Lung (tissue), 12 donors: Measurements from ENCODE around the gene PACRG. TPM values are rescaled to one million over a fixed set of nuclear protein-coding genes. Genes with fewer than 3 reads are reported as not detected.

Experiments
- ATAC-seq: fragments of 200-7000 bp; cut with Tn5 transposase; one replicate; pipeline ENCODE4 v1.9.1; 2020; ENCODE audit warnings: moderate number of reproducible peaks; ENCODE audit not compliant: insufficient read depth, low FRiP score
- DNase-seq, 3 donors: peaks; one replicate each; pipeline ENCODE4 v3.0.0-alpha.2; 2013 to 2017
- H3K27ac ChIP-seq, 2 donors: one replicate each; pipeline ENCODE4 v1.5.1; 2013; ENCODE audit warnings: mild to moderate bottlenecking in 2 of 2, moderate library complexity in 2 of 2, control low read depth in 1 of 2, inconsistent platforms in 1 of 2, low read depth in 1 of 2, low read length in 1 of 2
- H3K27me3 ChIP-seq, 3 donors: one replicate each; pipeline ENCODE4 v1.5.1; 2013; ENCODE audit warnings: low read length in 2 of 3; ENCODE audit not compliant: control insufficient read depth in 3 of 3, insufficient read depth in 3 of 3
- H3K36me3 ChIP-seq, 4 donors: one replicate each; pipeline ENCODE4 v1.5.1; 2013; ENCODE audit warnings: low read length in 4 of 4, mild to moderate bottlenecking in 1 of 4, moderate library complexity in 1 of 4; ENCODE audit not compliant: control insufficient read depth in 4 of 4, insufficient read depth in 4 of 4
- H3K4me1 ChIP-seq, 5 donors: one replicate each; pipeline ENCODE4 v1.5.1; 2013; ENCODE audit warnings: low read length in 5 of 5, mild to moderate bottlenecking in 2 of 5, moderate library complexity in 1 of 5; ENCODE audit not compliant: control insufficient read depth in 5 of 5, insufficient read depth in 5 of 5
- H3K4me3 ChIP-seq: one replicate; pipeline ENCODE4 v1.5.1; 2013; ENCODE audit warnings: mild to moderate bottlenecking, control low read depth, moderate library complexity
- H3K9ac ChIP-seq, 2 donors: one replicate each; pipeline ENCODE4 v1.5.1; 2013; ENCODE audit warnings: low read length in 2 of 2, control low read depth in 1 of 2; ENCODE audit not compliant: insufficient read depth in 1 of 2
- H3K9me3 ChIP-seq, 4 donors: one replicate each; pipeline ENCODE4 v1.5.1; 2013; ENCODE audit warnings: low read length in 3 of 4, mild to moderate bottlenecking in 1 of 4, moderate library complexity in 1 of 4; ENCODE audit not compliant: control insufficient read depth in 4 of 4, insufficient read depth in 3 of 4
- WGBS, 2 donors: extraction: QIAGEN DNeasy Blood & Tissue Kit; methylation state at CpG; one replicate each; pipeline ENCODE4 v1.1.7; 2013; 5-methylcytosine and 5-hydroxymethylcytosine counted together
- polyA plus RNA-seq, 2 donors: library from polyadenylated mRNA; stranded (reverse); fragments of 200-250 nt; gene quantifications; one replicate each; pipeline ENCODE4 v1.2.1, GENCODE V29; 2013
- total RNA-seq, 2 donors: library from RNA; depleted of rRNA in 1 of 2; stranded (reverse); fragments of >200 nt in 1 of 2; gene quantifications; one replicate each; pipeline ENCODE4 v1.2.1, GENCODE V29; 2014 to 2021
- TF ChIP-seq, protein P1 (sequence below): IDR thresholded peaks from 2 replicates; pipeline ENCODE4 v1.5.1; 2012; ENCODE audit warnings: mild to moderate bottlenecking; ENCODE audit errors: control extremely low read depth, extremely low read depth
- donor health status: control.
- donor health status: control.
- donor health status: Bipolar disorder and iron deficiency.
- donor health status: healthy.
- donor health status: DM: yes; HTN: yes; CAD: no.

Gene PACRG
- total and polyA plus RNA-seq, 4 donors, result 3.8 to 26.6 (median 7.4) TPM

GRCh38 chr6:162684961-162685360 lies 42.8 kb upstream of the PACRG start:
- H3K36me3 ChIP-seq, result no peaks in the 10 kb centered on the region
- peaks cover 0 to 17% (median 0%) of the 10 kb centered on the region in 5 donors for H3K4me1 ChIP-seq
- H3K4me3 ChIP-seq, result no peak overlapping the region
- no peak overlapping the region for H3K9ac ChIP-seq
- no peak for ATAC-seq
- 82 to 87% methylated on average over 3 of the region's 3 CpGs for WGBS, 2 donors
- no peak overlapping the region for H3K27ac ChIP-seq
- H3K27me3 ChIP-seq, result no peaks in the 10 kb centered on the region
- no peaks in the 10 kb centered on the region for H3K9me3 ChIP-seq
- TF ChIP-seq, protein P1, sequence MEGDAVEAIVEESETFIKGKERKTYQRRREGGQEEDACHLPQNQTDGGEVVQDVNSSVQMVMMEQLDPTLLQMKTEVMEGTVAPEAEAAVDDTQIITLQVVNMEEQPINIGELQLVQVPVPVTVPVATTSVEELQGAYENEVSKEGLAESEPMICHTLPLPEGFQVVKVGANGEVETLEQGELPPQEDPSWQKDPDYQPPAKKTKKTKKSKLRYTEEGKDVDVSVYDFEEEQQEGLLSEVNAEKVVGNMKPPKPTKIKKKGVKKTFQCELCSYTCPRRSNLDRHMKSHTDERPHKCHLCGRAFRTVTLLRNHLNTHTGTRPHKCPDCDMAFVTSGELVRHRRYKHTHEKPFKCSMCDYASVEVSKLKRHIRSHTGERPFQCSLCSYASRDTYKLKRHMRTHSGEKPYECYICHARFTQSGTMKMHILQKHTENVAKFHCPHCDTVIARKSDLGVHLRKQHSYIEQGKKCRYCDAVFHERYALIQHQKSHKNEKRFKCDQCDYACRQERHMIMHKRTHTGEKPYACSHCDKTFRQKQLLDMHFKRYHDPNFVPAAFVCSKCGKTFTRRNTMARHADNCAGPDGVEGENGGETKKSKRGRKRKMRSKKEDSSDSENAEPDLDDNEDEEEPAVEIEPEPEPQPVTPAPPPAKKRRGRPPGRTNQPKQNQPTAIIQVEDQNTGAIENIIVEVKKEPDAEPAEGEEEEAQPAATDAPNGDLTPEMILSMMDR, result no peak
- DNase-seq, result no peak

- Histone ChIP-seq H3K27ac (no peak overlapping the region), H3K9me3 (no peaks in the 10 kb centered on the region), H3K4me3 (no peak overlapping the region), H3K4me1 (peaks cover 0 to 17% (median 0%) of the 10 kb centered on the region in 5 donors), H3K9ac (no peak overlapping the region), H3K27me3 (no peaks in the 10 kb centered on the region), H3K36me3 (no peaks in the 10 kb centered on the region)
- no peak for ATAC-seq
- no peak for DNase-seq
- TF ChIP-seq, protein P1, result no peak
- 82 to 87% methylated on average over 5 of the region's 5 CpGs for WGBS, 2 donors
Measured at GRCh38 chr6:162685586-162685985, 42.2 kb upstream of the PACRG start.

DNA sequence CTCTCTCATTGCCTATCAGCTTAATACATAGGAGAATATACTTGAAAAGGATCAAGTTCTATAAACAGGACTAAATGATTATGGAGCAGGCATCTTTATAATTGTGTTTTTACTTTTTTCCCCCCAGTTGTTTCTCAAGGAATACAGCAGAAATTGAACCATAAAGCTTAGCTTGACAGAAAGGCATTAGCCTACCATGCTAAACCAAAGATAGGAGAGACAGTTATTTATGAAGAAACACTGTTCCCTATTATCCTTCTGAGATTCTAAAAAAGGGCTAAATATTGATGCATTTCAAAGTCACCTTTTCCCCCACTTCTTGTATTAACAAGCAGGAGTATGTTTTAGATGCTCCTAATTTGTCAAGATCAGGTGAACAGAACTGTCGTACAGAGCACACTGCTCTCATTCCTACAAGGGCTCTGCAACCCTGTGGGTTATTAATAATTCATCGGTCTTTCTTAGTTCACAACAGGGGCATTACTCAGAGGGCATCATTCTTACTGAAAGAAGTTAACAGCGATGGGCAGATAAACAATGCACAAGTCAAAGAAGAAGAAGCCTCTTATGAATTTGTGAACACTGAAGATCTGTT lies 38.9 kb upstream of the PACRG start:
- TF ChIP-seq, protein P1, result no peak
- H3K9ac ChIP-seq, result no peak overlapping the region
- H3K9me3 ChIP-seq, result no peaks in the 10 kb centered on the region
- DNase-seq, result no peak
- WGBS, 2 donors, result 86 to 93% methylated on average over 3 of the region's 3 CpGs
- H3K27ac ChIP-seq, result no peak overlapping the region
- no peak overlapping the region for H3K4me3 ChIP-seq
- peaks cover 0 to 7% (median 0%) of the 10 kb centered on the region in 5 donors for H3K4me1 ChIP-seq
- ATAC-seq, result no peak
- H3K36me3 ChIP-seq, result no peaks in the 10 kb centered on the region
- H3K27me3 ChIP-seq, result no peaks in the 10 kb centered on the region

DNA sequence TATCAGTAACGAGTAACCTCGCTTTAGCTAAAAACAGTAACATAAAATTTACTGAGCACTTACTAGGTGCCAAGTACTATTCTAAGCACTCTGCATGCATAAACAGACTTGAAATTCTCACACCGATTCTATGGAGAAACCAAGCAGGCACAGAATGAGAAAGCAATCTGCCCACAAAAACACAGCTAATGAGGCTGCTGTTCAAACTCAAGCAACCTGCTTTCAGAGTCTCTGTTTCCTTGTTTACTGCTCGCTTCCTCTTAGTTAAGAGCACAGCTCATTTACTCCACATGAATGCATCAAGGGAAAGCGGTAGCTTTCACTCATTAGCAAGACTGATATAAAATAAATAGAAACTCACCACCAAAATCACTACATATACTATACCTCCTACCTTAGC lies 37.6 kb upstream of the PACRG start:
- H3K9ac ChIP-seq, result no peak overlapping the region
- DNase-seq (no peak), ATAC-seq (no peak)
- H3K27ac ChIP-seq, result no peak overlapping the region
- no peaks in the 10 kb centered on the region for H3K27me3 ChIP-seq
- WGBS, 2 donors, result 58 to 61% methylated on average over 5 of the region's 5 CpGs
- H3K9me3 ChIP-seq, result no peaks in the 10 kb centered on the region
- TF ChIP-seq, protein P1, result no peak
- no peaks in the 10 kb centered on the region for H3K4me1 ChIP-seq
- H3K36me3 ChIP-seq, result no peaks in the 10 kb centered on the region
- no peak overlapping the region for H3K4me3 ChIP-seq
